HCEC 1CT (cell line): Measurements from ENCODE around the gene DNAH3.
A peak's percentile ranks its signal among the peaks of the same experiment; 100 is the strongest.
"Not testable (repeated sequence)": the region's sequence is repeated elsewhere in the genome, so short reads cannot be mapped to it uniquely, and the experiment has no call there.

Experiments used
- DNase-seq: peaks from one replicate; pipeline ENCODE4 v3.0.0-alpha.2; 2017

DNAH3 gene

GRCh38 chr16:21116148-21116693 lies 34.4 kb downstream of the DNAH3 start:
- no peak for DNase-seq

DNA sequence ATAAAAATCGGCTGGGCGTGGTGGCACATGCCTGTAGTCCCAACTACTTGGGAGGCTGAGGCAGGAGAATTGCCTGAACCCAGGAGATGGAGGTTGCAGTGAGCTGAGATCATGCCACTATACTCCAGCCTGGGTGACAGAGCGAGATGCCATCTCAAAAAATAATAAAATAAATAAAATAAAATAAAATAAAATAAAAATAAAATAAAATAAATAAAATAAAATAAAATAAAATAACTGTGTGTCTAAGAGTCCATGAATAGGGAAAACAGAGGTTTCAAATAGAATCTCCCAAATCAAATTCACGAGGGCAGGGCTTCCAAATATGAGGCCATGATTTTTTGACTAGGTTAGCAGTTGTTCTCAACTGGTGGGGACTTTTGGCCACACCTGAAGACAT lies 35.1 kb downstream of the DNAH3 start:
- not testable (repeated sequence) for DNase-seq

DNA sequence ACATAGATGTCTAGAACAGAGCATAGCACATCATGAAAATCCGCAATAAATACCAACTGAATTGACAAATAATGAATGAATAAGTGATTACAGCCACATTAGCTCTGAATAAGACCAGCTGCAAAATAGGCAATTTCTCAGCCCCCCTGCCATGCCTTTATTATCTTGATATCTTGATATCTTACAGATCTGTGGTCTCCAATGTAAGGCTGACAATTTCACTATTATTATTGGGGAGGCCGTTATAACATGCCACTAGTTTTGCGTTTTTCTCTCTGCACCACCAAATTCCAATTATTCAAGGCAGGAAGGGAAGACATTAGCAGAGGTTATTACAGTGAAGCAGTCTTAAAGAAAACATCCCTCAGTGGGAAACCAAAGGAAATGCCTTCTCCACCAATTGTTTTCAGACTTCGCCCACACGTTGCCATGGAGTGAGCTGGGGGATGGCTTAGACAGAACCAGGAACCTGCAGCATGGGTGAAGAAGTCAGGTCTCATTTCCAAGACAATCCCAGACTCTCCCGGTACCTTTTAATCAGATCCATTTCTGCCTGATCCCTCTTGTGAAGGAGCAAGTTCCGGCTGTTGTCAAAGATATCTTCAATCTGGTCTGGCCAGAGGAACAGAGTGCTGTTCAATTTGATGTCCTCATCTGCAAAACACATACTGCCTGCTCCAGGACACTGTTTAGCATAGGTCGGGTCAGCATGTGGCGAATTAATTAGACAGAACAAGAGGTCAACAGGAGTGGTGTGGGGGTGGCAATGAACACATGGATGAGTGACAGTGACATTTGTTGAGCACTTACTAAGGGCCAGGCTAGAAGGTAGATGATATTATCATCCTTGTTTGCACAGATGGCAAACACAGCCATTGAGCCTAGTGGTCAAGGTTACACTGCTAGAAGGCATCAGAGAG lies 46.4 kb downstream of the DNAH3 start:
- DNase-seq = no peak

GRCh38 chr16:21101631-21102420 lies 48.8 kb downstream of the DNAH3 start:
- peak; percentile 53 for DNase-seq

GRCh38 chr16:21100447-21100846 lies 50.2 kb downstream of the DNAH3 start:
- peak; percentile 87 for DNase-seq

DNA sequence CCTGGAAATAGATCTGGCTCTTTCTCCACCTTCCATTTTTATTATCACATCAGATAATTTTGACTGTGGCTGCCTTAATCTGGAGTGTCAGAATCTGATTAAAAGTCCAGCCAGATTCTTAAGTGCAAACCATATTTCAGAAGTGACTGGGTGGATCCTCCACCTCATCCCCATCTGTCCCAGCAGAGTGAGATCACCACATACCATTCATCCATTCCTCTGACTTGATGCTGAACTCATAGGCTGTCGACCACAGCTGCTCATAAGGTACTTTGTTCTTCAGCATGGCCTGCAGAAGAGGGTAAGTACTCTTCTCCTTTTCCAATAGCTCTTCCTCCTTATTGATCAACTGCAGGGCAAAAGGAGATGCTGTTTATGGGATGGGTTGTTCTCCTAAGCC lies 53.5 kb downstream of the DNAH3 start:
- peak; percentile 69 for DNase-seq

DNA sequence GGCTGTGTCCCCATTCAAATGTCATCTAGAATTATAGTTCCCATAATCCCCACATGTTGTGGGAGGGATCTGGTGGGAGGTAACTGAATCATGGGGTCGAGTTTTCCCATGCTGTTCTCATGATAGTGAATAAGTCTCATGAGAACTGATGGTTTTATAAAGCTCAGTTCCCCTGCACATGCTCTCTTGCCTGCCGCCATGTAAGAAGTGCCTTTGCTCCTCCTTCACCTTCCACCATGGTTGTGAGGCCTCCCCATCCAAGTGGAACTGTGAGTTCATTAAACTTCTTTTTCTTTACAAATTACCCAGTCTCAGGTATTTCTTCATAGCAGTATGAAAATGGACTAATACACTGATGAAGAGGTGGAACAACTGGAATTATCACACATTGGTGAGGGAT lies 55.9 kb downstream of the DNAH3 start:
- DNase-seq = not testable (repeated sequence)

DNA sequence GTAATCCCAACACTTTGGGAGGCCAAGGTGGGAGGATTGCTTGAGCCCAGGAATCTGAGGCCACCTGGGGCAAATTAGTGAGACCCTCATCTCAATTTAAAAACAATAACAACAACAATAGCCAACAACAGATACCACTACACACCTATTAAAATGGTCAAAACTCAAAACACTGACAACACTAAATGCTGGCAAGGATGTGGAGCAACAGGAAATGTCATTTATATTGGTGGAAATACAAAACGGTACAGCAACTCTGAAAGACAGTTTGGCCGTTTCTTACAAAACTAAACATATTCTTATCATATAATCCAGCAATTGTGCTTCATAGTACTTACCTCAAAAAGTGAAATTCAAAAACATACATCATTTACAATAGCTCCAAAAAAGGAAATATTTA lies 57.7 kb downstream of the DNAH3 start:
- no peak for DNase-seq

- DNase-seq = peak; percentile 46
These were observed 61.8 kb downstream of the DNAH3 start for GRCh38 chr16:21088646-21089538.

- DNase-seq = no peak
These were observed 62.5 kb downstream of the DNAH3 start for GRCh38 chr16:21088143-21088542.

DNA sequence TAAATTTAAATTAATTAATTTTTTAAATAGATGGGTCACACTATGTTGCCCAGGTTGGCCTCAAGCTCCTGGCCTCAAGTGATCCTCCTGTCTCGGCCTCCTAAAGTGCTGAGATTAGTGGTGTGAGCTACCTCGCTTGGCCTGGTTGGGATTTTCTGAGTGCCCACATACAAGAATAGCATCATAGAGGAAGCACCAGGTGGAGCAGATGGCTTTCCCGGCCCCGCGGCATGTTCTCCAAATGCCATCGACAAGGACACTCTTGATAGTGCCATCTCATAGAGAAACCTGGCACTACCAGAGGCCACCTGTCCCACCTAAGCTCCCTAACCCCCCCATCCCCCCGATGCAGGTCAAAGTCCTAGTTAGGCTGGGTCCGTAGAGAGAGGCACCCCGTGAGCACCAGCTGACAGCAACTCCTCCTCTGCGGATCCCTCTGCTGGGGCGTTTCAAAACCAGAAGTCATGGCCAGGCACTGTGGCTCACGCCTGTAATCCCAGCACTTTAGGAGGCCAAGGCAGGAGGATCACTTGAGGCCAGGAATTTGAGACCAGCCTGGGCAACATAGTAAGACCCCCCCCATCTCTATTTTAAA lies 65.9 kb downstream of the DNAH3 start:
- no peak for DNase-seq

DNA sequence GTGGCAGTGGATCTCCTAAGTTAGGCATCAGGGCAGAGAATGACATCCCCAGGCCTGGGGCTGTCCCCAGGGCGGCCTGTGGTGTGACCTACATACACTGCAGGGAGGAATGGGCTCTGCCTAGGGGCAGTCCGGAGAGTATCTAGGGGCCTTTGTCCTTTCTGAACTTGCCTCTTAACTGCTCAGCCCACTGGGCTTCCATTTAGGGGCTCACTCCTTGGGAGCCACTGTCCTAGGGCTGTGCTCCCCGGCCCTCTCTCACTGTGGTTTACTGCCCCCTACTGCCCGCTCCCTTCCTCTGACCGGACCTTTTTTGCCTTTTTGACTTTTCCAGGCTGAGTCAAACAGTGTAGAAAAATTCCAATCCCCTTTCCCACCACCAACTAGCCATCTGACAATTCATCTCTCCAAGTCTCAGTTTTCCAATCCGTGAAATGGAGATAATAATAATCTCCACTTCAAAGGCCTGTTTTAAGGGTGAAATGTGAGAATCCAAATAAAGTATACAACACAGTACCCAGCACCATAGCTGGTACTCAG lies 66.8 kb downstream of the DNAH3 start:
- DNase-seq = peak; percentile 63

- DNase-seq = no peak
These were observed 69.3 kb downstream of the DNAH3 start for GRCh38 chr16:21081329-21081728.

DNA sequence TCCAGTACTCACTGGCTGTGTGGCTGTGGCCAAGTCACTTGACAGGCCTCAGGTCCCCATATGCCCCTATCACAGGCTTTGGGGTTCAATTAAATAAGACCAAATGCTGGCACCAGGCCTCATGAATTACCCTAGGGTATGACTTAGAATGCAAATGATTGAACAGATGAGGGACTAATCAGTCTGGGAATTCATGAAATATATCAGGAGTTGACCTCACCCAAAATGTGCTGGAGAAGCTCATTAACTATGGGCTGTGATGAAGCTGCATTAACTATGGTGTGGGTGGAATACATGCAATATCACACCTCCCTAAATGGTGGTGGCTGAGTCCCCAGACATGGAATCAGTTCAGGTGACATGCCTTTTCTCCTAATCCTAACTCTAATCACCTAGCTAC lies 72.1 kb downstream of the DNAH3 start:
- DNase-seq = no peak

- no peak for DNase-seq
These were observed 74.3 kb downstream of the DNAH3 start for GRCh38 chr16:21076186-21076883.

DNA sequence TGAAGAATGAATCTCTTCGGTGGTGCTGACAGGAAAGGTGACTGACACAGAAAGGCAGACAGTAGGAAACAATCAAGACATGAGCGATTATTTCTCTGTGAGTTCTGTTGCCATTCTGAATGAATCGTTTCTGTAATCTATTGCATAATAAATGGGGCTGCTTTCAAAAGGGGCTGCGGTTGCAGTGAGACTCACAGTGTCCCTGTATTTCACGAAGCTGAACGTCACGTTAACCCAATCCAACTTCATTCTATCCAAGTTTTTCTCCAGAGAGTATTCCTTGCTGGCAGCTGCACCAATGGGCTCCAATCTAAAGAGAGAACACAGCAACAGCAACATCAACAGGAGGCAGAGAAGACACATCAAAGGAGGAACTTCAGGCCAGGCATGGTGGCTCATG lies 75.4 kb downstream of the DNAH3 start:
- DNase-seq = no peak

- DNase-seq = no peak
These were observed 77.7 kb downstream of the DNAH3 start for GRCh38 chr16:21072976-21073375.

GRCh38 chr16:21071741-21072140 lies 78.9 kb downstream of the DNAH3 start:
- no peak for DNase-seq

DNA sequence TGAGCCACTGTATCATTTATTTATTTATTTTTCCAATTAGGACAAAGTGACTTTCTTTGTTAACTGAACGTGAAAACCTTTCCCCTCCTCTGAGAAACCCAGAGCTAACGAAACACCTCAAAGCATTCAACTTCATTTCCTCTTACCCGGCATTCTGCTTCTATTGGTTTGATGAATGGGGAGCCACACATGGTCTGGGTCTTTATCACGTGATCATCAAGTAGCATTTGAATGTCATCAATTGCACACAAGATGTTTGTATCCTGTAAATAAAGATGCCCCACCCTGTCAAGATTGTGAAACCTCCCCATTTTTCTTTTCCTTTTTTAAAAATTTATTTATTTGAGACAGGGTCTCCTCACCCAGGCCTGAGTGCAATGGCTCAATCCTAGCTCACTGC lies 80.1 kb downstream of the DNAH3 start:
- DNase-seq = no peak

DNA sequence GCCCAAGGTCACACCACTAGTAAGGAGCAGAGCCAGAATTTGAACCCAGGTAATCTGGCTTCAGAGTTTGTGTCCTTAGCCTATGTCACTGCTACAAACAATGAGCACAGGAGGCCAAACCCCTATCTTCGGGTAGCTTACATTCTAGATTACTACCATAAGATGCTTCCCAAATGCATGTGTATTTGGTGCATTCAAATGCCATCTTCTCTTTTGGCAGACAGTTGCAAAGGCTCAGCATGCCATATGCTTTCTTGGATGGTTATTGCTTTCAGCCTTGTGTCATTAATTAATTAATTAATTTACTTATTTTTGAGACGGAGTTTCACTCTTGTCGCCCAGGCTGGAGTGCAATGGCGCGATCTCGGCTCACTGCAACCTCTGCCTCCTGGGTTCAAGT lies 80.7 kb downstream of the DNAH3 start:
- DNase-seq = no peak

DNA sequence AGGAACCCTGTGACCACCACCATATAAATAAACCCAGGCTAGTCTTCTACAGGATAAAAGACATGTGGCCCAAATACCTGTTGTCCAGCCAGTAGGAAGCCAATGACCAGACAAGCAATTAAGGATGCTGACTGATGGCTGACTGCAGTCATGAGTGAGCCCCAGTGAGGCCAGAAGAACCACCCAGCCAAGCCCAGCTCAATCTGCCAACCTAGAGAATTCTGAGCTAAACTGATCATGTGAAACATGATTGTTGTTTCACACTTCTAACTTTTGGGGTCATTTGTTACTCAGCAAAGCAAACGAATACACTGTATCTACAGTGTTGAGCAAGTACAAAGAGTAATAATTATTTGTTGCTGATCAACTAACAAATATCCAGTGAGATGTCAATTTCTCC lies 86.4 kb downstream of the DNAH3 start:
- DNase-seq = no peak
